K562 (cell line): ENCODE results near the gene GPR37. TPM values are rescaled to one million over a fixed set of nuclear protein-coding genes. Genes with fewer than 3 reads are reported as not detected.

Experiments
- ATAC-seq: fragments of 200-7000 bp; cut with Tn5 transposase; 3 replicates; pipeline ENCODE4 v1.9.1; 2020; ENCODE audit warnings: moderate library complexity
- BruUV-seq: library from RNA; stranded (reverse); fragments of 400-500 nt; replicated peaks from 2 replicates; lab custom pipeline; 2021; lab: Mats Ljungman, UMichigan
- CTCF ChIA-PET: fragments of 300-600 bp; formaldehyde crosslinking; extraction: SDS; loops from one replicate; lab custom pipeline; 2021; ENCODE audit warnings: low intra/inter-chr PET ratio; lab: Yijun Ruan, JAX
- POLR2A ChIA-PET: fragments of 300-600, 350-650 bp; sonication (Branson Sonifier 250); formaldehyde crosslinking; extraction: SDS; loops from one replicate; lab custom pipeline; 2021; ENCODE audit warnings: antibody characterized with exemption, inconsistent platforms; lab: Yijun Ruan, JAX
- DNase-seq, 4 experiments: peaks; one replicate each; pipeline versions ENCODE4 v3.0.0 to v3.0.0-alpha.2; 2011 to 2018; ENCODE audit warnings: low spot score in 3 of 4, mixed read lengths in 3 of 4; ENCODE audit errors: extremely low read depth in 1 of 4
- FAIRE-seq: peaks from 2 replicates; lab custom pipeline; 2011; peaks lifted over from hg19 to GRCh38; lab: Jason Lieb, UNC
- H2AFZ ChIP-seq: 2 replicates; pipeline ENCODE4 v1.6.0; 2011; ENCODE audit warnings: low read depth, low read length, control low read depth, inconsistent platforms
- H3K27ac ChIP-seq: fragments of 200-600 bp; 3 replicates; pipeline ENCODE4 v1.8.0; 2011; ENCODE audit warnings: low read depth, mild to moderate bottlenecking, control low read depth, inconsistent platforms, low read length, moderate library complexity, mixed read lengths; ENCODE audit errors: extremely low read depth
- H3K27me3 ChIP-seq, 2 experiments: fragments of 300-600 bp in 1 of 2; 2 replicates in 1 of 2; 3 replicates in 1 of 2; pipeline versions ENCODE4 v1.6.0 to v1.8.0; 2011; ENCODE audit warnings: inconsistent platforms in 2 of 2, low read length in 2 of 2, mild to moderate bottlenecking in 1 of 2, mixed read lengths in 1 of 2, moderate library complexity in 1 of 2; ENCODE audit not compliant: control insufficient read depth in 2 of 2, insufficient read depth in 2 of 2
- H3K36me3 ChIP-seq: fragments of 300-600 bp; 3 replicates; pipeline ENCODE4 v1.8.0; 2011; ENCODE audit warnings: mild to moderate bottlenecking, low read length, inconsistent platforms; ENCODE audit not compliant: control insufficient read depth, insufficient read depth
- H3K4me1 ChIP-seq, 2 experiments: fragments of 200-600 bp in 1 of 2; replicated peaks in 1 of 2; 2 replicates in 1 of 2; 3 replicates in 1 of 2; pipeline versions ENCODE4 v1.5.1 to v1.8.0; 2011; ENCODE audit warnings: inconsistent platforms in 2 of 2, low read length in 2 of 2, mild to moderate bottlenecking in 1 of 2, mixed read lengths in 1 of 2, moderate library complexity in 1 of 2; ENCODE audit not compliant: control insufficient read depth in 2 of 2, insufficient read depth in 2 of 2
- H3K4me2 ChIP-seq: 2 replicates; pipeline ENCODE4 v1.6.1; 2011; ENCODE audit warnings: low read length, control low read depth, inconsistent platforms, mixed read lengths; ENCODE audit not compliant: insufficient read depth
- H3K4me3 ChIP-seq: fragments of 200-600 bp; sonication (generic), shearing (Covaris generic); 2 replicates; pipeline ENCODE4 v1.5.1; 2016; ENCODE audit warnings: control low read depth, inconsistent platforms
- H3K79me2 ChIP-seq: fragments of 200-600 bp; 3 replicates; pipeline ENCODE4 v1.8.0; 2011; ENCODE audit warnings: low read length, inconsistent platforms; ENCODE audit not compliant: control insufficient read depth, insufficient read depth
- H3K9ac ChIP-seq, 2 experiments: 2 replicates each; pipeline versions ENCODE4 v1.6.0 to v1.6.1; 2011; ENCODE audit warnings: low read depth in 2 of 2, low read length in 2 of 2, control low read depth in 1 of 2, inconsistent platforms in 1 of 2, mild to moderate bottlenecking in 1 of 2, mixed read lengths in 1 of 2; ENCODE audit not compliant: insufficient read depth in 1 of 2
- H3K9me1 ChIP-seq: one replicate; pipeline ENCODE4 v1.6.0; 2011; ENCODE audit warnings: inconsistent platforms, mild to moderate bottlenecking, low read length, moderate library complexity; ENCODE audit not compliant: control insufficient read depth, insufficient read depth
- H3K9me3 ChIP-seq: replicated peaks from 2 replicates; pipeline ENCODE4 v1.5.1; 2011; ENCODE audit warnings: low read depth, low read length, inconsistent platforms; ENCODE audit not compliant: control insufficient read depth, insufficient read depth
- H4K20me1 ChIP-seq: replicated peaks from 2 replicates; pipeline ENCODE4 v1.6.1; 2011; ENCODE audit warnings: low read length, inconsistent platforms, mixed read lengths; ENCODE audit not compliant: control insufficient read depth, insufficient read depth
- CGGBP1 ChIP-seq: fragments of 250-450 bp; sonication (Bioruptor Pico); IDR thresholded peaks from 2 replicates; pipeline ENCODE4 v1.9.0; 2021; ENCODE audit warnings: mild to moderate bottlenecking
- CTBP1 ChIP-seq: fragments of 450-650 bp; IDR thresholded peaks from 2 replicates; pipeline ENCODE4 v1.6.1; 2016; ENCODE audit warnings: borderline replicate concordance
- DIDO1 ChIP-seq: fragments of 450-650 bp; IDR thresholded peaks from 2 replicates; pipeline ENCODE4 v1.6.1; 2016; ENCODE audit warnings: low read depth, missing biosample characterization, missing genetic modification characterization
- DPF2 ChIP-seq: fragments of 450-650 bp; IDR thresholded peaks from 2 replicates; pipeline ENCODE4 v1.6.1; 2016
- ETV1 ChIP-seq: fragments of 450-650 bp; conservative IDR thresholded peaks from 2 replicates; pipeline ENCODE4 v1.6.1; 2016; ENCODE audit warnings: missing genetic modification characterization, control low read depth, low read depth, missing compliant biosample characterization
- FOS ChIP-seq: IDR thresholded peaks from 3 replicates; pipeline ENCODE4 v1.6.1; 2011; ENCODE audit not compliant: insufficient read length; ENCODE audit errors: extremely low read depth
- FOXA3 ChIP-seq, 2 experiments: fragments of 450-650 bp in 1 of 2; sonication (generic) in 1 of 2; formaldehyde crosslinking; IDR thresholded peaks in 1 of 2; conservative IDR thresholded peaks in 1 of 2; 2 replicates each; pipeline versions ENCODE4 v1.4.0 to v1.8.0; 2020 to 2022; ENCODE audit warnings: mild to moderate bottlenecking in 2 of 2, missing genetic modification reagents in 1 of 2
- KDM1A ChIP-seq, 2 experiments: fragments of 450-650 bp; IDR thresholded peaks; 2 replicates each; pipeline ENCODE4 v1.6.1; 2016; ENCODE audit warnings: mild to moderate bottlenecking in 2 of 2
- KLF16 ChIP-seq: IDR thresholded peaks from 2 replicates; pipeline ENCODE4 v1.6.1; 2016; ENCODE audit warnings: antibody characterized with exemption
- MAFG ChIP-seq: fragments of 450-650 bp; conservative IDR thresholded peaks from 2 replicates; pipeline ENCODE4 v1.6.1; 2016; ENCODE audit warnings: missing genetic modification characterization, missing compliant biosample characterization
- MECOM ChIP-seq: fragments of 250-450 bp; sonication (Bioruptor Pico); IDR thresholded peaks from 2 replicates; pipeline ENCODE4 v1.8.0; 2022; ENCODE audit warnings: inconsistent platforms
- MIER1 ChIP-seq: fragments of 450-650 bp; IDR thresholded peaks from 2 replicates; pipeline ENCODE4 v1.6.1; 2016; ENCODE audit warnings: antibody characterized with exemption, mild to moderate bottlenecking, low read depth
- NFXL1 ChIP-seq: fragments of 450-650 bp; formaldehyde crosslinking; IDR thresholded peaks from 2 replicates; pipeline ENCODE4 v1.4.0; 2021; ENCODE audit warnings: mild to moderate bottlenecking
- PKNOX1 ChIP-seq: fragments of 450-650 bp; IDR thresholded peaks from 2 replicates; pipeline ENCODE4 v1.6.1; 2016
- RFX5 ChIP-seq: IDR thresholded peaks from 2 replicates; pipeline ENCODE4 v1.6.1; 2011; ENCODE audit warnings: low read depth, mild to moderate bottlenecking, improper control_type of control experiment, low read length
- SMARCA4 ChIP-seq: fragments of 450-650 bp; IDR thresholded peaks from 2 replicates; pipeline ENCODE4 v1.6.1; 2016
- ZBTB8A ChIP-seq: fragments of 450-650 bp; IDR thresholded peaks from 2 replicates; pipeline ENCODE4 v1.6.1; 2018; ENCODE audit warnings: mild to moderate bottlenecking, moderate library complexity; ENCODE audit not compliant: partially characterized antibody
- ZFX ChIP-seq: sonication (generic); formaldehyde crosslinking; IDR thresholded peaks from 2 replicates; pipeline ENCODE4 v1.8.0; 2022; ENCODE audit warnings: mild to moderate bottlenecking, missing genetic modification reagents, moderate library complexity
- ZNF707 ChIP-seq: fragments of 250-450 bp; sonication (Bioruptor Pico); conservative IDR thresholded peaks from 2 replicates; pipeline ENCODE4 v1.8.0; 2022; ENCODE audit warnings: inconsistent platforms, mild to moderate bottlenecking, moderate library complexity
- WGBS: fragments of 100-300 bp; shearing (Covaris generic); methylation state at CpG from one replicate; pipeline ENCODE4 v1.1.6; 2016; ENCODE audit warnings: low coverage, mixed read lengths; ENCODE audit not compliant: insufficient coverage; ENCODE audit errors: missing lambda C conversion rate; 5-methylcytosine and 5-hydroxymethylcytosine counted together
- in situ Hi-C: fragments of 300-500 bp; cut with MboI; formaldehyde crosslinking; loops from 4 replicates; pipeline ENCODE4 v1.15.0; 2018; ENCODE audit warnings: inconsistent platforms, mixed read lengths
- intact Hi-C: fragments of 100-400 bp; cut with micrococcal nuclease; formaldehyde crosslinking; loops from 2 replicates; pipeline ENCODE4 v1.14.2; 2022
- polyA plus RNA-seq, 8 experiments: library from polyadenylated mRNA; depleted of rRNA in 4 of 8; stranded (reverse) in 5 of 8; unstranded in 3 of 8; fragments of >200 nt; fragmentation: Nextera tagmentation in 2 of 8; fragmentation: Illumina TruSeq in 1 of 8; extraction: Ambion mirVana in 2 of 8; extraction: Trizol in 1 of 8; gene quantifications; 2 replicates each; pipeline versions ENCODE4 v1.2.1 to v1.2.3, GENCODE V29; 2011 to 2014; ENCODE audit warnings: inconsistent platforms in 1 of 8, missing spikeins in 1 of 8
- total RNA-seq, 7 experiments: library from RNA; depleted of rRNA in 6 of 7; stranded (reverse); fragments of >200 nt in 6 of 7; fragmentation: Illumina TruSeq in 2 of 7; extraction: Trizol in 2 of 7; gene quantifications; 2 replicates each; pipeline versions ENCODE4 v1.2.1 to v1.2.3, GENCODE V29; 2011 to 2021; ENCODE audit warnings: low replicate concordance in 1 of 7
- TF ChIP-seq, protein P1 (sequence below): fragments of 450-650 bp; formaldehyde crosslinking; conservative IDR thresholded peaks from 2 replicates; pipeline ENCODE4 v1.4.0; 2022; ENCODE audit warnings: mild to moderate bottlenecking, missing genetic modification characterization
- TF ChIP-seq, protein P2 (sequence below): sonication (generic); formaldehyde crosslinking; IDR thresholded peaks from 2 replicates; pipeline ENCODE4 v1.8.0; 2022; ENCODE audit warnings: mild to moderate bottlenecking, low read depth, missing genetic modification reagents
- TF ChIP-seq, protein P3 (sequence below): fragments of 250-450 bp; sonication (Bioruptor Pico); IDR thresholded peaks from 2 replicates; pipeline ENCODE4 v1.8.0; 2021; ENCODE audit warnings: moderate library complexity, mild to moderate bottlenecking, inconsistent platforms

Gene GPR37
- total and polyA plus RNA-seq, 9 of the 15 experiments (the other 6 are each of a cell fraction or from before 2014, with no cell fraction given): 0.03 TPM; not detected in 8

GRCh38 chr7:124783271-124783670 lies 17.7 kb upstream of the GPR37 start:
- H3K79me2 ChIP-seq: no peaks in the 10 kb centered on the region
- ChIA-PET POLR2A (no interaction called here), CTCF (interaction anchor here (0.6 kb wide), 1 partner anchor 48 kb away, joined by 5 read pairs; no protein-coding TSS in a partner anchor)
- H3K9me1 ChIP-seq: no peaks in the 10 kb centered on the region
- H3K36me3 ChIP-seq: no peaks in the 10 kb centered on the region
- DNase-seq (peak in 1 of 4 experiments; percentile 24), FAIRE-seq (no peak), ATAC-seq (no peak)
- no peak overlapping the region for H3K9ac ChIP-seq
- intact Hi-C loops: no loop called here
- no peaks in the 10 kb centered on the region for H3K9me3 ChIP-seq
- H4K20me1 ChIP-seq: no peaks in the 10 kb centered on the region
- H3K27me3 ChIP-seq: no peaks in the 10 kb centered on the region; a peak in 1 of 5 replicates
- no peak overlapping the region for H2AFZ ChIP-seq
- H3K4me3 ChIP-seq: no peak overlapping the region
- no peak overlapping the region for H3K4me2 ChIP-seq
- no TSS peak for BruUV-seq
- H3K4me1 ChIP-seq: no peaks in the 10 kb centered on the region; a peak in 1 of 5 replicates
- H3K27ac ChIP-seq: no peak overlapping the region
- 1% methylated on average over 5 of the region's 5 CpGs for WGBS
- in situ Hi-C loops: no loop called here
- TF ChIP-seq MAFG (no peak), MECOM (peak; percentile 30; the same call in 1 of the 2 replicates), NFXL1 (CRISPR knock-in tag) (no peak), FOXA3 (CRISPR knock-in tag; conservative IDR thresholded peaks at IDR 0.05 in 1 of 2, IDR thresholded peaks at IDR 0.05 in 1 of 2) (peak in 1 of 2 experiments; percentile 86; a peak in 2 of 4 replicates), ZFX (CRISPR knock-in tag) (no peak), KLF16 (no peak), PKNOX1 (peak; percentile 81), SMARCA4 (0 out of 2 replicates have a peak, but pooled peaks have one; percentile 22), DPF2 (0 out of 2 replicates have a peak, but pooled peaks have one; percentile 41), RFX5 (no peak), ETV1 (tag) (peak; percentile 27; the same call in 1 of the 2 replicates), CTBP1 (peak; percentile 81; the same call in 1 of the 2 replicates), KDM1A (IDR thresholded peaks at IDR 0.05) (peak in 1 of 2 experiments; percentile 54; a peak in 1 of 4 replicates), ZNF707 (no peak), DIDO1 (tag) (no peak), FOS (no peak), CGGBP1 (no peak), MIER1 (no peak), ZBTB8A (no peak)
- TF ChIP-seq, protein P1, sequence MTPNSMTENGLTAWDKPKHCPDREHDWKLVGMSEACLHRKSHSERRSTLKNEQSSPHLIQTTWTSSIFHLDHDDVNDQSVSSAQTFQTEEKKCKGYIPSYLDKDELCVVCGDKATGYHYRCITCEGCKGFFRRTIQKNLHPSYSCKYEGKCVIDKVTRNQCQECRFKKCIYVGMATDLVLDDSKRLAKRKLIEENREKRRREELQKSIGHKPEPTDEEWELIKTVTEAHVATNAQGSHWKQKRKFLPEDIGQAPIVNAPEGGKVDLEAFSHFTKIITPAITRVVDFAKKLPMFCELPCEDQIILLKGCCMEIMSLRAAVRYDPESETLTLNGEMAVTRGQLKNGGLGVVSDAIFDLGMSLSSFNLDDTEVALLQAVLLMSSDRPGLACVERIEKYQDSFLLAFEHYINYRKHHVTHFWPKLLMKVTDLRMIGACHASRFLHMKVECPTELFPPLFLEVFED (CRISPR knock-in tag): peak; percentile 78
- TF ChIP-seq, protein P2, sequence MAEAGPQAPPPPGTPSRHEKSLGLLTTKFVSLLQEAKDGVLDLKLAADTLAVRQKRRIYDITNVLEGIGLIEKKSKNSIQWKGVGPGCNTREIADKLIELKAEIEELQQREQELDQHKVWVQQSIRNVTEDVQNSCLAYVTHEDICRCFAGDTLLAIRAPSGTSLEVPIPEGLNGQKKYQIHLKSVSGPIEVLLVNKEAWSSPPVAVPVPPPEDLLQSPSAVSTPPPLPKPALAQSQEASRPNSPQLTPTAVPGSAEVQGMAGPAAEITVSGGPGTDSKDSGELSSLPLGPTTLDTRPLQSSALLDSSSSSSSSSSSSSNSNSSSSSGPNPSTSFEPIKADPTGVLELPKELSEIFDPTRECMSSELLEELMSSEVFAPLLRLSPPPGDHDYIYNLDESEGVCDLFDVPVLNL (CRISPR knock-in tag): no peak
- TF ChIP-seq, protein P3, sequence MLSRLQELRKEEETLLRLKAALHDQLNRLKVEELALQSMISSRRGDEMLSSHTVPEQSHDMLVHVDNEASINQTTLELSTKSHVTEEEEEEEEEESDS (CRISPR knock-in tag): no peak
